Measurements from ENCODE around the gene LRRC23. TPM values are rescaled to one million over a fixed set of nuclear protein-coding genes. Genes with fewer than 3 reads are reported as not detected.

LRRC23 gene
- total and polyA plus RNA-seq, 9 of the 15 experiments (the other 6 are each of a cell fraction or from before 2014, with no cell fraction given), result 2.2 to 7.0 (median 3.0) TPM

GRCh38 chr12:6927379-6928021, 22.9 kb downstream of the LRRC23 start, which contains the start of gene ATN1 (continued):
- TF ChIP-seq, protein P1, sequence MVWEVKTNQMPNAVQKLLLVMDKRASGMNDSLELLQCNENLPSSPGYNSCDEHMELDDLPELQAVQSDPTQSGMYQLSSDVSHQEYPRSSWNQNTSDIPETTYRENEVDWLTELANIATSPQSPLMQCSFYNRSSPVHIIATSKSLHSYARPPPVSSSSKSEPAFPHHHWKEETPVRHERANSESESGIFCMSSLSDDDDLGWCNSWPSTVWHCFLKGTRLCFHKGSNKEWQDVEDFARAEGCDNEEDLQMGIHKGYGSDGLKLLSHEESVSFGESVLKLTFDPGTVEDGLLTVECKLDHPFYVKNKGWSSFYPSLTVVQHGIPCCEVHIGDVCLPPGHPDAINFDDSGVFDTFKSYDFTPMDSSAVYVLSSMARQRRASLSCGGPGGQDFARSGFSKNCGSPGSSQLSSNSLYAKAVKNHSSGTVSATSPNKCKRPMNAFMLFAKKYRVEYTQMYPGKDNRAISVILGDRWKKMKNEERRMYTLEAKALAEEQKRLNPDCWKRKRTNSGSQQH (CRISPR knock-in tag; IDR thresholded peaks at IDR 0.05), result 0 out of 2 replicates have a peak, but pooled peaks have one; percentile 45
- TF ChIP-seq ZNF740 (CRISPR knock-in tag; IDR thresholded peaks at IDR 0.05) (no peak), ZNF740 (tag; IDR thresholded peaks at IDR 0.05) (peak in 1 of 2 experiments; percentile 56; a peak in 2 of 4 replicates), RFX1 (IDR thresholded peaks at IDR 0.05) (no peak), ATF1 (CRISPR knock-in tag; IDR thresholded peaks at IDR 0.05) (no peak), ATF1 (tag; IDR thresholded peaks at IDR 0.05) (no peak), FOXP1 (CRISPR knock-in tag; IDR thresholded peaks at IDR 0.05) (0 out of 2 replicates have a peak, but pooled peaks have one; percentile 28), GTF3C2 (IDR thresholded peaks at IDR 0.05; ENCODE audit: borderline replicate concordance, extremely low read depth, insufficient read length) (no peak), GABPB1 (CRISPR knock-in tag; IDR thresholded peaks at IDR 0.05) (no peak), MECOM (CRISPR knock-in tag; IDR thresholded peaks at IDR 0.05) (no peak), U2AF1 (optimal IDR thresholded peaks at IDR 0.05; ENCODE audit: low read depth, low read length) (no peak), ZNF280A (IDR thresholded peaks at IDR 0.05; ENCODE audit: low read depth, partially characterized antibody) (no peak), SRSF9 (IDR thresholded peaks at IDR 0.05; ENCODE audit: borderline replicate concordance, low read depth, low read length) (no peak), SP2 (IDR thresholded peaks at IDR 0.05; ENCODE audit: extremely low read depth, low read depth, low read length, poor library complexity, severe bottlenecking) (no peak), HNRNPL (IDR thresholded peaks at IDR 0.05; ENCODE audit: low read depth, low read length) (no peak), NR4A1 (CRISPR knock-in tag; IDR thresholded peaks at IDR 0.05) (no peak), NR4A1 (tag; IDR thresholded peaks at IDR 0.05) (no peak)
- TF ChIP-seq, protein P2, sequence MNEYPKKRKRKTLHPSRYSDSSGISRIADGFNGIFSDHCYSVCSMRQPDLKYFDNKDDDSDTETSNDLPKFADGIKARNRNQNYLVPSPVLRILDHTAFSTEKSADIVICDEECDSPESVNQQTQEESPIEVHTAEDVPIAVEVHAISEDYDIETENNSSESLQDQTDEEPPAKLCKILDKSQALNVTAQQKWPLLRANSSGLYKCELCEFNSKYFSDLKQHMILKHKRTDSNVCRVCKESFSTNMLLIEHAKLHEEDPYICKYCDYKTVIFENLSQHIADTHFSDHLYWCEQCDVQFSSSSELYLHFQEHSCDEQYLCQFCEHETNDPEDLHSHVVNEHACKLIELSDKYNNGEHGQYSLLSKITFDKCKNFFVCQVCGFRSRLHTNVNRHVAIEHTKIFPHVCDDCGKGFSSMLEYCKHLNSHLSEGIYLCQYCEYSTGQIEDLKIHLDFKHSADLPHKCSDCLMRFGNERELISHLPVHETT (CRISPR knock-in tag; conservative IDR thresholded peaks at IDR 0.05 in 1 of 2, IDR thresholded peaks at IDR 0.05 in 1 of 2), result no peak
